ENCODE measurements around the gene NFKB2. TPM values are rescaled to one million over a fixed set of nuclear protein-coding genes. Genes with fewer than 3 reads are reported as not detected.

The NFKB2 gene
- polyA plus RNA-seq, 1 donor from 2014 or later, result 0.30 TPM

GRCh38 chr10:102435529-102436233 lies 40.2 kb downstream of the NFKB2 start:
- no peaks in the 10 kb centered on the region for H3F3A ChIP-seq (ENCODE audit: insufficient read depth, low read length, poor library complexity, severe bottlenecking)
- H3K9ac ChIP-seq (ENCODE audit: low read length), result no peak overlapping the region
- H3K36me3 ChIP-seq (ENCODE audit: insufficient read depth, low read length), result no peaks in the 10 kb centered on the region
- H3K27ac ChIP-seq (ENCODE audit: low read length), result no peak overlapping the region
- peaks cover 10% of the 10 kb centered on the region for H3K27me3 ChIP-seq (ENCODE audit: insufficient read depth, low read depth, low read length)
- no peak overlapping the region for H3K4me3 ChIP-seq (ENCODE audit: low read length)
- no peak overlapping the region for H3K4me2 ChIP-seq (ENCODE audit: low read length)
- H3K9me2 ChIP-seq (ENCODE audit: insufficient read depth, low read length), result no peaks in the 10 kb centered on the region
- peaks cover 10% of the 10 kb centered on the region for H3K79me2 ChIP-seq (replicated peaks; ENCODE audit: insufficient read depth, low read length)
- no peak for TF ChIP-seq TAF1 (IDR thresholded peaks at IDR 0.05; ENCODE audit: low read depth)
- no peak for TF ChIP-seq EP300 (conservative IDR thresholded peaks at IDR 0.05; ENCODE audit: poor library complexity, severe bottlenecking)
- no peak for TF ChIP-seq POLR2AphosphoS5 (IDR thresholded peaks at IDR 0.05)
- TF ChIP-seq RAD21 (conservative IDR thresholded peaks at IDR 0.05), result no peak
- no peak for TF ChIP-seq CTCF (IDR thresholded peaks at IDR 0.05; ENCODE audit: poor library complexity, severe bottlenecking)
- no peak for TF ChIP-seq SMC3 (conservative IDR thresholded peaks at IDR 0.05; ENCODE audit: poor library complexity)
- no peak for TF ChIP-seq EZH2 (IDR thresholded peaks at IDR 0.05; ENCODE audit: borderline replicate concordance, insufficient read depth, low read length, poor library complexity, severe bottlenecking)
- TF ChIP-seq REST (IDR thresholded peaks at IDR 0.05; ENCODE audit: borderline replicate concordance), result no peak
- no peak for TF ChIP-seq MXI1 (conservative IDR thresholded peaks at IDR 0.05; ENCODE audit: poor library complexity, severe bottlenecking)
- no peak overlapping the region for H2AFZ ChIP-seq (ENCODE audit: low read depth, low read length)
- H4K20me1 ChIP-seq (ENCODE audit: insufficient read depth), result no peaks in the 10 kb centered on the region
- no peaks in the 10 kb centered on the region for H3K9me3 ChIP-seq (ENCODE audit: low read length)

GRCh38 chr10:102436312-102436711 lies 40.8 kb downstream of the NFKB2 start:
- no peaks in the 10 kb centered on the region for H4K20me1 ChIP-seq (ENCODE audit: insufficient read depth)
- TF ChIP-seq REST (IDR thresholded peaks at IDR 0.05; ENCODE audit: borderline replicate concordance) (no peak), SMC3 (conservative IDR thresholded peaks at IDR 0.05; ENCODE audit: poor library complexity) (no peak), TAF1 (IDR thresholded peaks at IDR 0.05; ENCODE audit: low read depth) (no peak), CTCF (IDR thresholded peaks at IDR 0.05; ENCODE audit: poor library complexity, severe bottlenecking) (no peak), EP300 (conservative IDR thresholded peaks at IDR 0.05; ENCODE audit: poor library complexity, severe bottlenecking) (no peak), MXI1 (conservative IDR thresholded peaks at IDR 0.05; ENCODE audit: poor library complexity, severe bottlenecking) (no peak), POLR2AphosphoS5 (IDR thresholded peaks at IDR 0.05) (no peak), EZH2 (IDR thresholded peaks at IDR 0.05; ENCODE audit: borderline replicate concordance, insufficient read depth, low read length, poor library complexity, severe bottlenecking) (no peak), RAD21 (conservative IDR thresholded peaks at IDR 0.05) (no peak)
- no peak overlapping the region for H3K4me2 ChIP-seq (ENCODE audit: low read length)
- H3K9me3 ChIP-seq (ENCODE audit: low read length), result no peaks in the 10 kb centered on the region
- H3F3A ChIP-seq (ENCODE audit: insufficient read depth, low read length, poor library complexity, severe bottlenecking), result no peaks in the 10 kb centered on the region
- H3K27me3 ChIP-seq (ENCODE audit: insufficient read depth, low read depth, low read length), result peaks cover 10% of the 10 kb centered on the region
- no peak overlapping the region for H3K9ac ChIP-seq (ENCODE audit: low read length)
- H3K9me2 ChIP-seq (ENCODE audit: insufficient read depth, low read length), result no peaks in the 10 kb centered on the region
- H3K79me2 ChIP-seq (replicated peaks; ENCODE audit: insufficient read depth, low read length), result peaks cover 10% of the 10 kb centered on the region
- no peak overlapping the region for H3K27ac ChIP-seq (ENCODE audit: low read length)
- no peak overlapping the region for H3K4me3 ChIP-seq (ENCODE audit: low read length)
- no peaks in the 10 kb centered on the region for H3K36me3 ChIP-seq (ENCODE audit: insufficient read depth, low read length)
- no peak overlapping the region for H2AFZ ChIP-seq (ENCODE audit: low read depth, low read length)
